Adrenal gland (tissue), 5 donors: ENCODE measurements around the gene AMBP.

Experiments used
- POLR2A ChIP-seq, 2 donors: fragments of 450-650 bp; IDR thresholded peaks; one replicate each; pipeline ENCODE4 v1.6.1; 2017; ENCODE audit warnings: antibody characterized with exemption in 2 of 2, mild to moderate bottlenecking in 2 of 2, moderate library complexity in 1 of 2
- TF ChIP-seq, protein P1 (sequence below), 6 experiments: fragments of 450-650 bp in 4 of 6; fragments of 200-600 bp in 2 of 6; sonication (generic) in 1 of 6; IDR thresholded peaks; 1 replicate in 5 of 6; 2 replicates in 1 of 6; pipeline versions ENCODE4 v1.5.1 to v1.8.0; 2016 to 2021; ENCODE audit warnings: antibody characterized with exemption in 6 of 6, mild to moderate bottlenecking in 2 of 6, moderate library complexity in 1 of 6
- donor health status: DM: no; HTN: no; CAD: no.

- TF ChIP-seq POLR2A (IDR thresholded peaks at IDR 0.05) = no peak
- TF ChIP-seq, protein P1, sequence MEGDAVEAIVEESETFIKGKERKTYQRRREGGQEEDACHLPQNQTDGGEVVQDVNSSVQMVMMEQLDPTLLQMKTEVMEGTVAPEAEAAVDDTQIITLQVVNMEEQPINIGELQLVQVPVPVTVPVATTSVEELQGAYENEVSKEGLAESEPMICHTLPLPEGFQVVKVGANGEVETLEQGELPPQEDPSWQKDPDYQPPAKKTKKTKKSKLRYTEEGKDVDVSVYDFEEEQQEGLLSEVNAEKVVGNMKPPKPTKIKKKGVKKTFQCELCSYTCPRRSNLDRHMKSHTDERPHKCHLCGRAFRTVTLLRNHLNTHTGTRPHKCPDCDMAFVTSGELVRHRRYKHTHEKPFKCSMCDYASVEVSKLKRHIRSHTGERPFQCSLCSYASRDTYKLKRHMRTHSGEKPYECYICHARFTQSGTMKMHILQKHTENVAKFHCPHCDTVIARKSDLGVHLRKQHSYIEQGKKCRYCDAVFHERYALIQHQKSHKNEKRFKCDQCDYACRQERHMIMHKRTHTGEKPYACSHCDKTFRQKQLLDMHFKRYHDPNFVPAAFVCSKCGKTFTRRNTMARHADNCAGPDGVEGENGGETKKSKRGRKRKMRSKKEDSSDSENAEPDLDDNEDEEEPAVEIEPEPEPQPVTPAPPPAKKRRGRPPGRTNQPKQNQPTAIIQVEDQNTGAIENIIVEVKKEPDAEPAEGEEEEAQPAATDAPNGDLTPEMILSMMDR (IDR thresholded peaks at IDR 0.05) = no peak
Measured at GRCh38 chr9:114090798-114091197, 12.7 kb upstream of the AMBP start.
